ENCODE data around the gene GP1BA.

The GP1BA gene

DNA sequence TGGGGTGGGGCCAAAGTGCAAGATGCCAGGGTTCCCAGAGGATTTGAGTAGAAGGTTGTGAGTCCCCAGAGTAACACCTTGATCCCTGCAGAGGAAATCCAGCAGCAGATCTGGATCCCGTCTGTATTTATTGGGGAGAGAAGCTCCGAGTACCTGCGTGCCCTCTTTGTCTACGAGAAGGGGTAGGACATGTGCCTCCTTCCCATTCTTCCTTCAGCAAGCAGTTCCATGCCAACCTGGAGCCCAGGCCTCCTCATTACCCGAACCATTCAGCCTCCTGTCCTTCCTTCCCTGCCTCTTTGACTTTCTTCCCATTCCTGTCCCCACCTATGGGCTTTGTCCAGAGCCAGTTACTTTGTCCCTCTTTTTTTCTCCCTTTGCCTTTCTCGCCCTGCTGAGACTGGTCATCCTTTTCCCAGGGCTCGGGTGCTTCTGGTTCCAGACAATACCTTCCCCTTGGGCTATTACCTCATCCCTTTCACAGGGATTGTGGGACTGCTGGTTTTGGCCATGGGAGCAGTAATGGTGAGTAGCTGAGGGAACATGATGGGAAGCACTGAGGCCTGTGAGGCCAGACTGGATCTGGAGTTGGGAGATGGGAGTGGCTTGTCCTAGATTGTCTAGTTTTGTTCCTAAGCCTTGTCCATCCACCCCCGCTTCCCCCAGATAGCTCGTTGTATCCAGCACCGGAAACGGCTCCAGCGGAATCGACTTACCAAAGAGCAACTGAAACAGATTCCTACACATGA lies 10.9 kb downstream of the GP1BA start:
- TF ChIP-seq, protein P1, sequence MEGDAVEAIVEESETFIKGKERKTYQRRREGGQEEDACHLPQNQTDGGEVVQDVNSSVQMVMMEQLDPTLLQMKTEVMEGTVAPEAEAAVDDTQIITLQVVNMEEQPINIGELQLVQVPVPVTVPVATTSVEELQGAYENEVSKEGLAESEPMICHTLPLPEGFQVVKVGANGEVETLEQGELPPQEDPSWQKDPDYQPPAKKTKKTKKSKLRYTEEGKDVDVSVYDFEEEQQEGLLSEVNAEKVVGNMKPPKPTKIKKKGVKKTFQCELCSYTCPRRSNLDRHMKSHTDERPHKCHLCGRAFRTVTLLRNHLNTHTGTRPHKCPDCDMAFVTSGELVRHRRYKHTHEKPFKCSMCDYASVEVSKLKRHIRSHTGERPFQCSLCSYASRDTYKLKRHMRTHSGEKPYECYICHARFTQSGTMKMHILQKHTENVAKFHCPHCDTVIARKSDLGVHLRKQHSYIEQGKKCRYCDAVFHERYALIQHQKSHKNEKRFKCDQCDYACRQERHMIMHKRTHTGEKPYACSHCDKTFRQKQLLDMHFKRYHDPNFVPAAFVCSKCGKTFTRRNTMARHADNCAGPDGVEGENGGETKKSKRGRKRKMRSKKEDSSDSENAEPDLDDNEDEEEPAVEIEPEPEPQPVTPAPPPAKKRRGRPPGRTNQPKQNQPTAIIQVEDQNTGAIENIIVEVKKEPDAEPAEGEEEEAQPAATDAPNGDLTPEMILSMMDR (conservative IDR thresholded peaks at IDR 0.05), result no peak
- no peak overlapping the region for H3K27ac ChIP-seq

DNA sequence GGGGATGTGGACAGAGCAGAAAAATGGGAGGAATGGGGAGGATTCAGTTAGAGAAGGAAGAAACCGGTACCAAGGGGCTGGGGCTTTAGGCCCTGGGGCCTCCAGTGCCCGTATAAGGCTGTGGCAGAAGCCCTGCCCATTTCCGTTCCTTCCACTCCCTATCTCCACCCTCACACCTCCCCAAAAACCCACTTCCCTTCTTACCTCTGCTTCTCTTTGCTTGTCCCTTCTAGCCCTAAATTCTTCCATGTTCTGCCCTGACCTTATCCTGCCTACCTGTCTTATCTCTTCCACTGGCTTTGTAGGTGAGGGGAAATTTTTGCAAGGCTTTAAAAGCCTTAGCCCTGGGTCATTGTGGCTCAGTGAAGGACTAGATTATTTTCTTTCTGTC lies 12.1 kb downstream of the GP1BA start:
- no peak overlapping the region for H3K27ac ChIP-seq
- TF ChIP-seq, protein P1 (conservative IDR thresholded peaks at IDR 0.05), result no peak

DNA sequence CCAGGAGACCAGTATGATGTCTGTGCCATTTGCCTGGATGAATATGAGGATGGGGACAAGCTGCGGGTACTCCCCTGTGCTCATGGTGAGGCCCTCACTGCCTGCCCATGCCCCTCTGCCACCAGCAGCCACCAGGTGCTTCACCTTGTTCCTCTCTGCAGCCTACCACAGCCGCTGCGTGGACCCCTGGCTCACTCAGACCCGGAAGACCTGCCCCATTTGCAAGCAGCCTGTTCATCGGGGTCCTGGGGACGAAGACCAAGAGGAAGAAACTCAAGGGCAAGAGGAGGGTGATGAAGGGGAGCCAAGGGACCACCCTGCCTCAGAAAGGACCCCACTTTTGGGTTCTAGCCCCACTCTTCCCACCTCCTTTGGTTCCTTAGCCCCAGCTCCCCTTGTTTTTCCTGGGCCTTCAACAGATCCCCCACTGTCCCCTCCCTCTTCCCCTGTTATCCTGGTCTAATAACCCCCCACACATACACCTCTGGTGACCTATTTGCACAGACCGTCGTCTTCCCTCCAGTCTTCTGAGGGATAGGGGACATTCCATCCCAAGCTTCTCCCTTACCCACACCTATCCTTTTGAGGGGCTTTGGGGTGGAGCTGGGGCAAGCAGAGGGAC lies 12.6 kb downstream of the GP1BA start:
- no peak overlapping the region for H3K27ac ChIP-seq
- TF ChIP-seq, protein P1 (conservative IDR thresholded peaks at IDR 0.05), result no peak

DNA sequence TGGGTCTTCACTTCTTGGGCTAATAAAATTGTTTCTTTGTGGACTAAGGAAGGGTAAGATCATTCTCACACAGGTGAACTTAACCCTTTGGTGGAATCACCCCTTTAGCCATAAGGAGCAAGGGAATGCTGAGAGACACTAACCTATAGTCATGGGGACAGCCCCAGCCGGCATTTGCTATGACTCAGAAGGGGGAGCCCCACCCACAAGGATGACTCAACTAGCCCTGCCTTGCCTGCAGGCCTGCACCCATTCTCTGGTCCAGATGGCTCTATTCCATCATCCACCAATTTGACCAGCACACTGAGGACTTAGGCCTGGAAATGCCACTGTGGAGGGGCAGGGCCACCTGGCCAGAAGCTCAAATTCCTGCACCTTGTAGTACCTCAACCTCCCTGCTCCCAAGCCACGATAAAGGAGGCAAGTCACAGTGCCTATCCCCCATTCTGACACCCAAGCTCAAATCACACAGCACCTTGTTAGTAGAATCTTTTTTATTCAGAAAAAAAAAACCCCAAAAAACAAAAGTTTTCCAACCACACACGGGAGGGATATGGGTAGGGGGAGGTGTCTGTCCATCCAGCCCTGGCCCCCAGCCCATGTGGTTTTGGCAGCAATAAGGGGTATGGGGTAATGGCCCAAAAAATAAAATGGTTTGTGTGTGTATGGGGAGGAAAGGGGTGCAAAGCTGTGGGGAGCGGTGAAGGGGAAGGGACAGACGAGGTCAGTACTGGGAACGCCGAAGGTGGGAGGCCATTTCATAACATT lies 13.3 kb downstream of the GP1BA start:
- H3K27ac ChIP-seq, result no peak overlapping the region
- TF ChIP-seq, protein P1 (conservative IDR thresholded peaks at IDR 0.05), result no peak

DNA sequence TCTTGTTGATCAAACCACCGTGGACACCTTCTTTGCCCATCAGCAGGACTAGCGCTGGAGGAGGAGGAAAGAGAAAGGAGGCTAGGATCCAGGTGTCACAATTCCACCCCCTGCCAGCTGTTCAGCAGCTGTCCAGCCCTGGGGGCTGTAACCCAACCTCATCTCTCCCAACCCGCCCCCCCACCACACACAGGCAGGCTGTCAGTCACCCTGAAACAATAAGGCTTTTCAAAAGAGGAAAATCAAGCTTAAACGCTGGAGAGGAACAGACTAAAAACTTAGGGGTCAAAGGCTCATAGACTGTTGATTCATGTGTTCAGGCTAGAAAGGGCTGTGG lies 13.8 kb downstream of the GP1BA start:
- H3K27ac ChIP-seq, result no peak overlapping the region
- TF ChIP-seq, protein P1 (conservative IDR thresholded peaks at IDR 0.05), result no peak

DNA sequence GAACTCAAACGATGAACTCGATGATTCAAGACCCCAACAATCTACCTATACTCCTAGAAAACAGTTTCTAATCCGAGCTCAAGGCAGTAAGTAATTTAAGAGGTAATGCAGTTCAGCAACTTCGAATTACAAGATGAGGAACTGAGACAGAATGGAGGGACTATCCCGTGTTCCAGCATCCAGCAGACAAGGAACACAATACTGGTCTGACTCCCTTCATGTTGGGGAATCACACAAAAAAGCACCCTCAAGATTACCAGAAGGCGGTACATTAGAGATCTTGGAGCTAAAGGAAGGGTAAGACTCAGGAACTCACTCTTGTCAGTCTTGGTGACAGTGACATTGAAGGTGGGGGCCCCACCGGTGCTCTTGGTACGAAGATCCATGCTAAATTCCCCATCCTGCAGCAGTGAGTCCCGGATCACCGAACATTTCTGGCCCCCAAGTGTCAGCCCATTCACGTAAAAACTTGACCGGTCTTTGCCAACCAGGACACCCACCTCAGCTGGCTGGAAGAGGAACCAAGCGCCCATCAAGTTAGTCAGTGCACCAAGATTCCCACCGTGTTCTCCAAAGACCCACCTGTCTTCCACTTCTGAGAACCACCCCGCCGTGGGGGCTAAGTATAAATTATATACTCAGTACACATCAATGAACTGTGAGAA lies 14.4 kb downstream of the GP1BA start:
- peak overlapping the region; percentile 91 for H3K27ac ChIP-seq
- TF ChIP-seq, protein P1 (conservative IDR thresholded peaks at IDR 0.05), result no peak

DNA sequence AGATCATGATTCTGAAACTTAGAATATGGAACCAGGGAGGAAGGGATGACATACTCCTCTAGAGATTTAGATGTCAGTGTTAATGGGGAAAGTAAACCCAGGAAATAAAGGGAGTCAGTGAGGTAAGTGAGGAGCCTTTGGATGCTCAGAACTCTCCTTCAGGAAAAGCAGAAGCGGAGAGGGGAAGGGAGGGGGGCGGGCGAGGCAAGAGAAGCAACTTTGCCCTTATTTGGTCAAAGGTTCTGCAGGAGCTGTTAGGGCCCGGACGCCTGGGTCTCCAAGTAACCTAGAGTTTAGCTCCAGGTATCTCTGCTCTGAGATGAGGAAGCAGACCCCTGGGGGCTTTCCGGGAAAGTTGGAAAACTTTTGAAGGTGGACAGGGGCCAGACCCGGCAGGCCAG lies 14.9 kb downstream of the GP1BA start:
- TF ChIP-seq, protein P1 (conservative IDR thresholded peaks at IDR 0.05), result no peak
- H3K27ac ChIP-seq, result peak overlapping the region; percentile 91

All from VCaP (cell line).